GM23338 (cell line): ENCODE measurements around the gene RPGRIP1L. TPM values are rescaled to one million over a fixed set of nuclear protein-coding genes. Genes with fewer than 3 reads are reported as not detected.
A peak's percentile ranks its signal among the peaks of the same experiment; 100 is the strongest.

Experiments used
- ATAC-seq: fragments of 200-7000 bp; cut with Tn5 transposase; 3 replicates; pipeline ENCODE4 v1.9.1; 2020
- DNase-seq: peaks from one replicate; pipeline ENCODE4 v3.0.0-alpha.2; 2015; ENCODE audit warnings: low spot score
- H2AFZ ChIP-seq: fragments of 200-600 bp; sonication (generic); 2 replicates; pipeline ENCODE4 v1.8.0; 2016; ENCODE audit warnings: antibody characterized with exemption, mild to moderate bottlenecking, moderate library complexity
- H3F3A ChIP-seq: fragments of 200-600 bp; sonication (generic); replicated peaks from 2 replicates; pipeline ENCODE4 v1.8.0; 2017; ENCODE audit warnings: antibody characterized with exemption, mixed run types, low read depth
- H3K27ac ChIP-seq: fragments of 200-600 bp; sonication (generic); 2 replicates; pipeline ENCODE4 v1.6.1; 2016; ENCODE audit warnings: low read depth
- H3K27me3 ChIP-seq: fragments of 200-600 bp; sonication (generic); 2 replicates; pipeline ENCODE4 v1.8.0; 2016; ENCODE audit warnings: mild to moderate bottlenecking, mixed run types, moderate library complexity; ENCODE audit not compliant: insufficient read depth
- H3K36me3 ChIP-seq: fragments of 200-600 bp; sonication (generic); 2 replicates; pipeline ENCODE4 v1.8.0; 2016; ENCODE audit warnings: mild to moderate bottlenecking; ENCODE audit not compliant: insufficient read depth
- H3K4me1 ChIP-seq: fragments of 200-600 bp; sonication (generic); 2 replicates; pipeline ENCODE4 v1.8.0; 2016; ENCODE audit warnings: mild to moderate bottlenecking, moderate library complexity; ENCODE audit not compliant: insufficient read depth
- H3K4me2 ChIP-seq: fragments of 200-600 bp; sonication (generic); 2 replicates; pipeline ENCODE4 v1.7.1; 2017; ENCODE audit warnings: mixed run types
- H3K4me3 ChIP-seq: fragments of 200-600 bp; sonication (generic); 2 replicates; pipeline ENCODE4 v1.6.1; 2016; ENCODE audit warnings: mixed run types
- H3K79me2 ChIP-seq: fragments of 200-600 bp; sonication (generic); replicated peaks from 2 replicates; pipeline ENCODE4 v1.8.0; 2017; ENCODE audit warnings: mild to moderate bottlenecking; ENCODE audit not compliant: insufficient read depth
- H3K9me2 ChIP-seq: fragments of 200-600 bp; sonication (generic); 2 replicates; pipeline ENCODE4 v1.8.0; 2017; ENCODE audit not compliant: insufficient read depth
- H4K20me1 ChIP-seq: fragments of 200-600 bp; sonication (generic); replicated peaks from 2 replicates; pipeline ENCODE4 v1.8.0; 2017; ENCODE audit warnings: mild to moderate bottlenecking; ENCODE audit not compliant: insufficient read depth
- H3K27ac Mint-ChIP-seq: 2 replicates; pipeline ENCODE4 v1.8.0; 2020; ENCODE audit warnings: inconsistent platforms, mild to moderate bottlenecking, moderate library complexity, mixed read lengths
- H3K27me3 Mint-ChIP-seq: 3 replicates; pipeline ENCODE4 v1.8.0; 2022; ENCODE audit warnings: low read depth, mild to moderate bottlenecking, moderate library complexity, mixed read lengths, inconsistent platforms; ENCODE audit not compliant: insufficient read depth, poor library complexity
- H3K36me3 Mint-ChIP-seq: 3 replicates; pipeline ENCODE4 v1.8.0; 2021; ENCODE audit warnings: low read depth, mild to moderate bottlenecking, inconsistent platforms, moderate library complexity, mixed read lengths
- H3K4me1 Mint-ChIP-seq: 3 replicates; pipeline ENCODE4 v1.8.0; 2020; ENCODE audit warnings: mild to moderate bottlenecking, inconsistent platforms, mixed read lengths
- H3K4me3 Mint-ChIP-seq: 3 replicates; pipeline ENCODE4 v1.8.0; 2021; ENCODE audit warnings: moderate library complexity, mild to moderate bottlenecking, inconsistent platforms, mixed read lengths
- H3K9me3 Mint-ChIP-seq: 3 replicates; pipeline ENCODE4 v1.8.0; 2020; ENCODE audit warnings: moderate library complexity, mild to moderate bottlenecking, inconsistent platforms, mixed read lengths
- CTCF ChIP-seq, 2 experiments: fragments of 200-600 bp in 1 of 2; sonication (generic) in 1 of 2; conservative IDR thresholded peaks; 2 replicates each; pipeline versions ENCODE4 v1.5.1 to v1.6.1; 2016 to 2017; ENCODE audit warnings: antibody characterized with exemption in 2 of 2, low read depth in 2 of 2, mild to moderate bottlenecking in 2 of 2, moderate library complexity in 1 of 2
- ETS1 ChIP-seq: IDR thresholded peaks from 2 replicates; pipeline ENCODE4 v1.6.1; 2016; ENCODE audit warnings: antibody characterized with exemption
- NANOG ChIP-seq: IDR thresholded peaks from 2 replicates; pipeline ENCODE4 v1.6.1; 2016; ENCODE audit warnings: antibody characterized with exemption, borderline replicate concordance
- ZNF114 ChIP-seq: fragments of 250-450 bp; sonication (Bioruptor Pico); IDR thresholded peaks from 2 replicates; pipeline ENCODE4 v1.5.0; 2020; ENCODE audit warnings: mild to moderate bottlenecking, moderate library complexity
- ZNF462 ChIP-seq: fragments of 250-450 bp; sonication (Bioruptor Pico); IDR thresholded peaks from 2 replicates; pipeline ENCODE4 v1.5.0; 2020; ENCODE audit warnings: mild to moderate bottlenecking, moderate library complexity
- polyA plus RNA-seq: library from polyadenylated mRNA; unstranded; fragments of >200 nt; fragmentation: Nextera tagmentation; extraction: Ambion mirVana; gene quantifications from 2 replicates; pipeline ENCODE4 v1.2.1, GENCODE V29; 2016
- total RNA-seq: library from RNA; depleted of rRNA; stranded (reverse); fragments of >200 nt; shearing (Covaris generic); gene quantifications from 2 replicates; pipeline ENCODE4 v1.2.3, GENCODE V29; 2014

Gene RPGRIP1L
- total and polyA plus RNA-seq, 2 experiments from 2014 or later, result 11.4 to 21.3 TPM

GRCh38 chr16:53734908-53735307, 31.2 kb upstream of the RPGRIP1L start (continued):
- TF ChIP-seq ZNF462, result no peak

GRCh38 chr16:53732296-53732929, 28.8 kb upstream of the RPGRIP1L start:
- H3K9me3 Mint-ChIP-seq, result no peaks in the 10 kb centered on the region
- peaks cover 3% of the 10 kb centered on the region for H3K27me3 Mint-ChIP-seq
- H3K27ac Mint-ChIP-seq, result peak overlapping the region; percentile 1; the same call in 1 of the 2 replicates
- H3K4me3 Mint-ChIP-seq, result no peak overlapping the region
- H3K4me1 Mint-ChIP-seq, result peaks cover 4% of the 10 kb centered on the region; the same call in 1 of the 3 replicates
- Histone ChIP-seq H3K79me2 (peaks cover 54% of the 10 kb centered on the region), H3K4me1 (no peaks in the 10 kb centered on the region), H2AFZ (no peak overlapping the region), H3K4me3 (no peak overlapping the region), H3K27me3 (no peaks in the 10 kb centered on the region), H3K4me2 (no peak overlapping the region), H3K9me2 (no peaks in the 10 kb centered on the region), H3K27ac (no peak overlapping the region), H3F3A (no peaks in the 10 kb centered on the region), H3K36me3 (no peaks in the 10 kb centered on the region), H4K20me1 (peaks cover 15% of the 10 kb centered on the region)
- H3K36me3 Mint-ChIP-seq, result no peaks in the 10 kb centered on the region
- TF ChIP-seq ETS1 (no peak), ZNF114 (CRISPR knock-in tag) (no peak), CTCF (conservative IDR thresholded peaks at IDR 0.05; ENCODE audit: low read depth in 2 of 2) (no peak), NANOG (no peak)
- DNase-seq (no peak), ATAC-seq (no peak)
